GM23248 (cell line): ENCODE data around the gene KRTAP5-6.
"Not testable (repeated sequence)": the region's sequence is repeated elsewhere in the genome, so short reads cannot be mapped to it uniquely, and the experiment has no call there.

ENCODE experiments used
- EZH2 ChIP-seq: fragments of 200-600 bp; sonication (generic); IDR thresholded peaks from 2 replicates; pipeline ENCODE4 v1.6.1; 2018; ENCODE audit warnings: antibody characterized with exemption, mild to moderate bottlenecking; ENCODE audit not compliant: insufficient read depth, poor library complexity, severe bottlenecking
- EZH2phosphoT487 ChIP-seq: fragments of 200-600 bp; sonication (generic); IDR thresholded peaks from 2 replicates; pipeline ENCODE4 v1.6.1; 2018; ENCODE audit warnings: antibody characterized with exemption, moderate library complexity, mild to moderate bottlenecking, low read depth; ENCODE audit not compliant: insufficient read depth

DNA sequence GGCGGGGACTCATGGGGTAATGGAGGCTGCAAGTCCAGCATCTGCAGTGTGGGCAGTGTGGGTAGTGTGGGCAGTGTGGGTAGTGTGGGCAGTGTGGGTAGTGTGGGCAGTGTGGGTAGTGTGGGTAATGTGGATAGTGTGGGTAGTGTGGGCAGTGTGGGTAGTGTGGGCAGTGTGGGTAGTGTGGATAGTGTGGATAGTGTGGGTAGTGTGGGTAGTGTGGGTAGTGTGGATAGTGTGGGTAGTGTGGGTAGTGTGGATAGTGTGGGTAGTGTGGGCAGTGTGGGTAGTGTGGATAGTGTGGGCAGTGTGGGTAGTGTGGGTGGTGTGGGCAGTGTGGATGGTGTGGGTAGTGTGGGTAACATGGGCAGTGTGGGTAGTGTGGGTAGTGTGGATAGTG, 26.5 kb upstream of the KRTAP5-6 start:
- not testable (repeated sequence) for TF ChIP-seq EZH2, EZH2phosphoT487
